IPS DF 19.7 (cell line): Measurements from ENCODE around the gene GRN.
"Not testable (repeated sequence)": the region's sequence is repeated elsewhere in the genome, so short reads cannot be mapped to it uniquely, and the experiment has no call there.

Experiments used
- DNase-seq: peaks from one replicate; pipeline ENCODE4 v3.0.0-alpha.2; 2013; ENCODE audit warnings: low read depth, low spot score

The GRN gene

GRCh38 chr17:44346064-44346844, 1.2 kb downstream of the GRN start:
- DNase-seq = no peak

DNA sequence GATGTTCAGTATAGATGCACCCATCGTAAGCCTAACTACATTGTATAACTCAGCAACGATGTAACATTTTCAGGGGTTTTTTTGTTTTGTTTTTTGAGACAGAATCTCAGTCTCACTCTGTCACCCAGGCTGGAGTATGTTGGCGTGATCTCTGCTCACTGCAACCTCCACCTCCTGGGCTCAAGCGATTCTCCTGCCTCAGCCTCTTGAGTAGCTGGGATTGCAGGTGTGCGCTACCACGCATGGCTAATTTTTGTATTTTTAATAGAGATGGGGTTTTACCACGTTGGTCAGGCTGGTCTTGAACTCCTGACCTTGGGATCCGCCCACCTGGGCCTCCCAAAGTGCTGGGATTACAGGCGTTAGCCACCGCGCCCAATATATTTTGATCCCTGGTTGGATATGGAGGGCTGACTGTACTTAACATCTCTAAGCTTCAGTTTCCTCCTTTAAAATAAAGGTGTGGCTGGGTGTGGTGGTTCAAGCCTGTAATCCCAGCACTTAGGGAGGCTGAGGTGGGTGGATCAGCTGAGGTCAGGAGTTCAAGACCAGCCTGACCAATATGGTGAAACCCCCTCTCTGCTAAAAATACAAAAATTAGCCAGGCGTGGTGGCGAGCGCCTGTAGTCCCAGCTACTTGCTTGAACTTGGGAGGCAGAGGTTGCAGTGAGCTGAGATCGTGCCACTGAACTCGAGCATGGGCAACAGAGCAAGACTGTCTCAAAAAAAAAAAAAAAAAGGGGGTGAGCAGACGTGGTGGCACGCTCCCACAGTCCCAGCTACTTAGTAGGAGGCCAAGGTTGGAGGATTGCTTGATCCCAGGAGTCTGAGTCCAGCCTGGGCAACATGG, 2.3 kb downstream of the GRN start:
- not testable (repeated sequence) for DNase-seq

DNA sequence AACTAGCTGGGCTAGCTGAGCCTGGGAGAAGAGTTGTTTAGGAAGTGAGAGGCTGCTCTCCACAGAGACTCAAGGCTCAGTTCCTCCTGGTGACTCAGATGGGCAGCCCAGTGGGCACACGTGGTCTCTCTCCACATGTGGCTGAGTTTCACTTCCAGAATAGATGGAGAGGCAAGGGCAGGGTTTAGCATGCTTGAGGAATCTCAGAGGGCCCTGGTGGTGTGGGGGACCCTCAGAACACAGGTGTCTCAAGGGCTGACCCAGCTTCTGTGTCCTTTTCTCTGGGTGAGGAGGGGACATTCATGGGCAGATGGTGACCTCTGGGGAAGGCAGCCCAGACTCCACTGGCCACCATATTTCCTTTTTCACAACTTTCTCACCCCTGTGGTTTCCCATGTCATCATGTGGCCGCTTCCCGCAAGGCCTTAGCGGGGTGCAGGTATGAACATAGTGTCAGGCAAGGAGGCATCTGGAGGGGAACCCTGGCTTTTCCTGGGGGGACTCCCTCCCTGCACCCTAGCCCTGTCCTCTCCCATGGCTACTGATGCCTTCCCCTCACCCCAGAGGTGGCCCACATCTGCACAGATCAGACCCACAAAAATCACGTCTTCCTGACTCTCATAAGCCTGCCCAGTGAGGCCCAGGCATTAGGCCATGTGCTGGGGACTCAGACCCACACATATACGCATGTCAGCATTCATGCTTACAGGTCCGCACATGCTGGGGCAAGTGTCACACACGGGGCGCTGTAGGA, 3.3 kb downstream of the GRN start:
- DNase-seq = no peak

DNA sequence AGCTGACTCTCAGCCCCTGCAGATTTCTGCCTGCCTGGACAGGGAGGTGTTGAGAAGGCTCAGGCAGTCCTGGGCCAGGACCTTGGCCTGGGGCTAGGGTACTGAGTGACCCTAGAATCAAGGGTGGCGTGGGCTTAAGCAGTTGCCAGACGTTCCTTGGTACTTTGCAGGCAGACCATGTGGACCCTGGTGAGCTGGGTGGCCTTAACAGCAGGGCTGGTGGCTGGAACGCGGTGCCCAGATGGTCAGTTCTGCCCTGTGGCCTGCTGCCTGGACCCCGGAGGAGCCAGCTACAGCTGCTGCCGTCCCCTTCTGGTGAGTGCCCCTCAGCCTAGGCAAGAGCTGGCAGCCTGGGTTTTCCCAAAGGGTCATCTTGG, 3.9 kb downstream of the GRN start:
- no peak for DNase-seq

GRCh38 chr17:44349553-44350070, 4.5 kb downstream of the GRN start:
- DNase-seq = no peak

DNA sequence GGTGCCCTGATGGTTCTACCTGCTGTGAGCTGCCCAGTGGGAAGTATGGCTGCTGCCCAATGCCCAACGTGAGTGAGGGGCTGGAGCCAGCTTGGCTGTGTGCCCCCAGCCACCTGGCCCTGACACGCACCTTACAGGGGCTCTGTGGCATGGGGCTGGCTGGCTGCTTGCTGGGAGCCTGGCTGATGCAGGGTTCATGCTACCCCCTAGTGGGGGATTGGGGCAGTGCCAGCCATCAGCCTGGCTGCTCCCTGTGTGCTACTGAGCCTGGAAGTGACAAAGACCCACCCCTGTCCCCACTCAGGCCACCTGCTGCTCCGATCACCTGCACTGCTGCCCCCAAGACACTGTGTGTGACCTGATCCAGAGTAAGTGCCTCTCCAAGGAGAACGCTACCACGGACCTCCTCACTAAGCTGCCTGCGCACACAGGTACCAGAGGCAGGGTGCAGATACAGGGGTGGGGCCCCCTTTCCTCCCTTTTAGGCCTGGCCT, 5.7 kb downstream of the GRN start:
- DNase-seq = no peak

GRCh38 chr17:44351464-44351863, 6.4 kb downstream of the GRN start:
- no peak for DNase-seq

GRCh38 chr17:44351961-44352827, 7.1 kb downstream of the GRN start:
- no peak for DNase-seq

- no peak for DNase-seq
Observed at GRCh38 chr17:44352828-44353671, 7.9 kb downstream of the GRN start.

DNA sequence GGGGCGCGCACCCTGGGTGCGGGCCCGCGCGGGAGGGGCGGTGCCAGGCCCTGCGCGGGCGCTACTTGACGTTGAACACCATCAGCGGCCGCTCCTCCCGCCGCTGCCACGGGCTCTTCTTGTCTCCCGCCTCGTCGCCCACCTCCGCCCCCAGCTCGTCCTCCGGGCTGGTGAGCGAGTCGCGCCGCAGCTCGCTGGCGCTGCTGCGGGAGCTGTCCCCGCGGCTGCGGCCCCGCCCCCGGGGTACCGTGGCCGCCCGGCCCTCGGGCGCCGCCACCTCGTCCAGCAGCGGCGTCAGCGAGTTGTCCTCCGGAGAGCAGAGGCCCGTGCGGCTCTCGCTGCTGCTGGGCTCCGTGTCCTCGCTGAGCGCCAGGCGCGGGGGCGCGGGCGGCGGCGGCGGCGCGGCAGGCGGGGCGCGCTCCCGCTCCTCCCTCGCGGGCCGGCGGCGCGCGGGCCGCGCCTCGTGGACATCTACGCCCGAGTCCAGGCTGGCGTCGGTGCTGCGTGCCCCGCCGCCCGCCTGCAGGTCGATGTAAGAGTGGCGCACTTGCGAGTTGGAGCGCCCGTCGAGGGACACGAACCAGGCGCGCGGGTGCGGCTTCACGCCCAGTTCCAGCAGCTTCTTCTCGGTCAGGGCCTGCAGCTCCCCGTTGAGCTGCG, 8.7 kb downstream of the GRN start:
- DNase-seq = no peak

DNA sequence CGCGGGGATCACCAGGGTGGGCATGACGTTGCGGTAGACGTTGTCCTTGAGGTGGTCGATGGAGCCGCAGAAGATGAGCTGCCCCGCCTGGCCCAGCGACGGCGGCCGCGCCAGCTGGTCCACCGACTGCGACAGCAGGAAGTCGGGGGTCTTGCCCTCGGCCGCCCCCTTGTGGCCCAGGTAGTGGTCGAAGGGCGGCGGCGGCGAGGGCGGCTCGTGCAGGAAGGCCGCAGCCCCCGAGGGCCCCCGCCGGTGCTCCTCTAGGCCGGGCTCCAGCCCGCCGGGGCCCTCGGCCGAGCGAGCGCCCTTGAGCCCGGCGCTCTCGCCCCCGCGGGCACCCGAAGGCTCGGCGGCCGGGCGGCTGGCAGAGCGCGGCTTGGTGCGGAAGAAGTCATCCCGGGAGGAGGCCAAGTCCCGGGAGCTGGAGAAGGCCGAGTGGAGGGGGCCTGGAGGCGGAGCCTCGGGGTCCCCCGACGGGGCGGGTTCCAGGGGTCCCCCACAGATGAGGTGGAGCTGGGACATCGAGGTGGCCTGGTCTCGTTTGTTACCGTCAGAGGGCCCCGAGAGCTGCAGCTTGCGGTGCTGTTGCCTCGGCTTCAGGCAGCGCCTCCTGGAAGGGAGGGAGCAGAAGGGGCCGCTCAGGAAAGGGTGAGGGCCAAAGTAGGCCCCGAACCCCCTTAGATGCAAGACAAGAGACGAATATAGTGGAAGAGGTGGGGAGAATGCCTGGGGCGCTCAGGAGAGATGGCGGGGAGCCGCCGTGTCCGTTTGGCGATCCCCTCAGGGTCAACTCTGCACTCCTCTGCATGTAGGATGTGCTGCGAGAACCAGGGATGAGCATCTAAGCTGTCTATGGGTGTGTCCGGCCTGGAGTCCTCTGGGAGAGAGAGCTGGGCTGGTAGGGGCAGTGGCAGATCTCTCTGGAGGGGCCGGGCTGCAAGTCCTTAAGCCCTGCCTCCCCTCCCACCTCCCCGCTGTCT, 9.8 kb downstream of the GRN start:
- DNase-seq = no peak

- DNase-seq = no peak
Observed at GRCh38 chr17:44355642-44356099, 10.6 kb downstream of the GRN start.

DNA sequence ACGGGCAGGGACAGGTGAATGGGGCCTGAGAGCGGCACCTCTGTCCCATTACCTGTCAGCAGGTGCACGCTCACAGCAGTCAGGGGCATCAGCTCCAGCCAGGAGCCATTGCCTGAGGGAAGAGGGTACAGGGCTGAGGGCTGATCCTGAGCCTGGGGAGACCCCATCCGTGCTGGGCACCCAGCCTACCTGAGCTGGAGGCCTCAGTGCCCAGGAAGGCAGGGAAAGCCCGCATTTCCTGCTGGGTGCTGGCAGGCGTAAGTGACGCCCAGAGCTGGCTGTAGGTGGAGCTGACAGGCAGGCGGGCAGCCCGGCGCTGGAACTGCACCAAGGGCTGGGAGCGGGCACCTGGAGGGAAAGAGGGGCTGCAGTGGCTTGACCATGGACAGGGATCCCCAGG, 11.1 kb downstream of the GRN start:
- DNase-seq = no peak

GRCh38 chr17:44358066-44358465, 13.0 kb downstream of the GRN start:
- no peak for DNase-seq

DNA sequence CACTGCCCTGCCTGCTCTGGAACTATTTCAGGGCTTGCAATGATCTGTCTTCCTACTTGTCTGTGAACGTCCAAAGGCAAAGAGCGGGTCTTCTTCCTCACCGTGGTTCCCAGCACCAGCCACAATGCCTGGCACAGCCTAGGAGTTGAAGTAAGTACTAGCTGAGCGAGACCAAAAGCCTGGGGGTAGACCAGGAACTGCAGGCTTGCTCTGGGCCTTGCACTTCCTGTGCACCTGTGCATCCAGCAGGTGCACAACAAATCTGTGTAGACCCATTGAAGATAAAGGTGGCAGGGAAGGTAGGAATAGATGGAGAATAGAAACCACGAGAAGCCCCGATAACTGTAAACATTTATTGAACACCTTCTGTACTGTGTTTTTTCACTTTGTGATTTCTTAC, 13.9 kb downstream of the GRN start:
- DNase-seq = no peak

- no peak for DNase-seq
Observed at GRCh38 chr17:44359458-44360143, 14.5 kb downstream of the GRN start.

DNA sequence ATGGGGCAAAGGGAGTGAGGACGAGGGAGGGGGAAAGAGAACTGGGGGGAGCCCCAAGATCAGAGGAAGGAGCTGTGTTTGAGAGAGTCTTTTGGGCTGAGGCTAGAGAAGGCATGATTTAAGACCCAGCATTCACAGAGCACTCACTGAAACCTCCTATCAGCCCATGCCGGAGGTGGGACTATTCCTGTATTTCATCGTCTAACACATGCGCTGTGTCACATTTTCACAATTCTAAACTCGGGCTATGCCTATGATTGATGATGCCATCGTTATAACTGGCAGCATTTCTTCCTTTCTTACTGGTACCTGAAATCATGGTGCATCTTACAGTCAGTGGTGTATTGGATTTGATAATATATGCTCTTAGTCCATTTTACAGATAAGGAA, 15.0 kb downstream of the GRN start:
- DNase-seq = no peak

DNA sequence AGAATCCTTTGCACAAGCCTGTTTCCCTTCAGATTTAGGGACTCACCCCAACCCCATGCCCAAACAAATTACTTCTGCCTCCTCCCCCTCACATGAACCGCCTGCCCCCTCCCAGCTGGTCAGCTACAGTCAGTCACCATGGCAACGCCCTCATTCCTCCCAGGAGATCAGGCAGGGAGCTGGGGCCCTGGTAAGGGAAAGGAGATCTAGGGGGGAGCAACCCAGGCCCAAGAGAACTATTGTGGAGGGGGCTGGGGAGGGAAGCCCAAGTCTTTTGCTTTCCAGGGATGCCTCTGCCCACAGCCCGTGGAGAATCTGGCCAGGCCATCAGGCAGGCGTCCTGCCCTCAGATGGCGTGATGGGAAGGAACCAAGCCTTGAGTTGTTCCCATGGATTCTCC, 15.7 kb downstream of the GRN start:
- DNase-seq = no peak
